ENCODE data around the gene CTXN2. TPM values are rescaled to one million over a fixed set of nuclear protein-coding genes. Genes with fewer than 3 reads are reported as not detected.

Gene CTXN2
- total RNA-seq = not detected

DNA sequence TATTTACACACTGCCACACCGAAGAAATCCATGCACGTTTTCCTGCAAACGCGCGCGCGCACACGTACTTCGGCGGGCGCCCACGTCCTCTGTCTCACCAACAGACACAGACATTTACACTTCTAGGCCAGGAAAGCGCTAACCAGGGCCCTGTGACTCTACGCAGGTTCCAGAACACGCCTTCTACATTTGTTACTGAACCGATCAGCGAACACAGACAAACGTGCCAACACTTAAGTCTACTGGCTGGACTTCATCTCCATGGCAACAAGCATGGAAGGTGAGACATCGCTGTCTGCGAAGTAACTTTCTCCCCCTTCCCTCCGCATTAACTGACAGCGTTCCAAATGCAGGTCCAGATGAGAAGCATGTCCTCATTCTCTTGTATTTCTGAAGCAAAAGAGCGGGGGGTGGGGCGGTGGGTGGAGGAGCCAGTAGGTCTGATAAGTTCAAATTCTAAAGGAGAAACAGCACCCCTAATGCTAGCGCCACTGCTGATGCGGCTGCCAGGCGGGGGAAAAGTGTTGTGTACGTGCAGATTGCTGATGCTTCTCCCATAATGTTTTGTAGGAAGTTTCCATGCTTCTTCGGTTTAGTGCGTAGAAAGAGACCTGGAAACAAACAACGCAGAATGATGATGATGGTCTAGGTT is at the start of gene CTXN2:
CTXN2 (plus strand) TSS at position 92 of the 652 bp plus-strand sequence. CDS start 9,636 bp downstream, outside the sequence.
- TF ChIP-seq, protein P1, sequence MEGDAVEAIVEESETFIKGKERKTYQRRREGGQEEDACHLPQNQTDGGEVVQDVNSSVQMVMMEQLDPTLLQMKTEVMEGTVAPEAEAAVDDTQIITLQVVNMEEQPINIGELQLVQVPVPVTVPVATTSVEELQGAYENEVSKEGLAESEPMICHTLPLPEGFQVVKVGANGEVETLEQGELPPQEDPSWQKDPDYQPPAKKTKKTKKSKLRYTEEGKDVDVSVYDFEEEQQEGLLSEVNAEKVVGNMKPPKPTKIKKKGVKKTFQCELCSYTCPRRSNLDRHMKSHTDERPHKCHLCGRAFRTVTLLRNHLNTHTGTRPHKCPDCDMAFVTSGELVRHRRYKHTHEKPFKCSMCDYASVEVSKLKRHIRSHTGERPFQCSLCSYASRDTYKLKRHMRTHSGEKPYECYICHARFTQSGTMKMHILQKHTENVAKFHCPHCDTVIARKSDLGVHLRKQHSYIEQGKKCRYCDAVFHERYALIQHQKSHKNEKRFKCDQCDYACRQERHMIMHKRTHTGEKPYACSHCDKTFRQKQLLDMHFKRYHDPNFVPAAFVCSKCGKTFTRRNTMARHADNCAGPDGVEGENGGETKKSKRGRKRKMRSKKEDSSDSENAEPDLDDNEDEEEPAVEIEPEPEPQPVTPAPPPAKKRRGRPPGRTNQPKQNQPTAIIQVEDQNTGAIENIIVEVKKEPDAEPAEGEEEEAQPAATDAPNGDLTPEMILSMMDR (IDR thresholded peaks at IDR 0.05; ENCODE audit: low read depth) = no peak

DNA sequence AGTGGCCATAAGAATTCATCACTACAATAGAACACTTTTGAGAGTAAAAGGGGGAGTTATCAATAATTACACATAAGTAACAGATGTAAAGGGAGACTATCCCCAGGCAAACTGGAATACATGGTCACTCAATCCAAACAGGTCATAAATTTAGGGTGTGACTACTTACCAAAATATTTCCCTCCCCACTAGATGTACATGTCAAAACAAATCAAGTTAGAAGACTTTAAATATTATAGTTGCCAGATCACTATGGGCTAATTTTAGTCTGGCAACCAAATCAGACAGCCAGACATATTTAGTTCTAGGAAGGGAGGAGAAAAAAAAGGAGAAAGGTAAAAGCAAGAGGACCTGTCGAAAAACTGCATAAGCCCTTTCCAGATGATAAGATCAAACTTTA is 47.6 kb upstream of the CTXN2 start:
- TF ChIP-seq, protein P1 (IDR thresholded peaks at IDR 0.05; ENCODE audit: low read depth) = no peak

DNA sequence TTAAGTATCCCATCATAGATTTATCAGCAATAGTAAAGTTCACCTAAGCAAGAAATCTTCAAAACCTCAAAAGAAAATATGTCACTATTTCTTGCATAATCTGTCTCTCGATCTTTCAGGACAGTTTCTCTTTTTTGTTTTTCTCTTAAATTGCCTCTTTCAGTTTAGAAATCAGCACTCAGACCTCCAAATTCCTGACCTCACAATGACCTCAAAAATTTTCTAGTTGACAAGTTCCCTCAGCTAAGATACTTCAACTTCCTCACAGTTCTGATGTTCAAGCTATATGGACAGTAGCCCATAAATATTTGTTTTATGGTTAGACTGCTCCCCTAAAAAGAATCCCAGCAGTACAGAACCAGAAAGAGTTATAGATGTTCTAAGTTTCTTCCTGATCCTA is 46.6 kb upstream of the CTXN2 start:
- TF ChIP-seq, protein P1 (IDR thresholded peaks at IDR 0.05; ENCODE audit: low read depth) = no peak

DNA sequence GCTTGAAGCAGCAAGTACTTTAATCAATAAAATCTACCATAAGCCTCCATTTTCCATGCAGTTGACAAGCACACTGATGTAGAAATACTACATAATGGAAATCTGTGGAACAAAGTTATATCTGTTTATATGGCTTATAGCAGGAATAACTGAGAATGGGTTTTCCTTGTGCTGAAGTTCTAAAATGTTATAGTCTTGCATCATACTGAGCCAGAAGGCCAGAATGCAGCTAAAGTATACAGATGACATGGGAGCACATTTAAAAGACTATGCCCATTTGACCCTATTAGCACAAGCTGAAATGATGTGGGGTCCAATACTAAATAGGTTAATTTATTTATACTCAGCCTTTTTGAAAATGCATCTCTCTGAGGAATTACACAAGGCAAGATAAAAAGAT is 45.5 kb upstream of the CTXN2 start:
- TF ChIP-seq, protein P1 (IDR thresholded peaks at IDR 0.05; ENCODE audit: low read depth) = no peak

DNA sequence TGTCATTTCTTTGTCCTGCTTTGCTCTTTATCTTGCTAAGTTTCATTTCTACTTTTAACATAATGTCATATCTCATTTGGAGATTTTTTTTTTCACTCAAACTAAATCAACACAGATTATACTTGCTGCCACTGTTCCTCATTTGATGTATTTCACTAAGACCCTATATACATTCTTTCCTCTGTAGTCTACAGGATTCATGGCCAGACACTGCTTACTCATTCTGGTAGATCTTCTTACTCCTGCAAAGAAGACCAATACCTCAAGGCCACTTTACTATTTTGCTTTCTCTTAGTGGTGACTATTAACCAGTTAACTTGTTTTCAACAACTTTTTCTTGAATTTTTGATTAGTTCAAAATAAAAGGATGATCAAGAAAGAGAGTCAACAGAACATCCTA is 44.1 kb upstream of the CTXN2 start:
- TF ChIP-seq, protein P1 (IDR thresholded peaks at IDR 0.05; ENCODE audit: low read depth) = no peak

DNA sequence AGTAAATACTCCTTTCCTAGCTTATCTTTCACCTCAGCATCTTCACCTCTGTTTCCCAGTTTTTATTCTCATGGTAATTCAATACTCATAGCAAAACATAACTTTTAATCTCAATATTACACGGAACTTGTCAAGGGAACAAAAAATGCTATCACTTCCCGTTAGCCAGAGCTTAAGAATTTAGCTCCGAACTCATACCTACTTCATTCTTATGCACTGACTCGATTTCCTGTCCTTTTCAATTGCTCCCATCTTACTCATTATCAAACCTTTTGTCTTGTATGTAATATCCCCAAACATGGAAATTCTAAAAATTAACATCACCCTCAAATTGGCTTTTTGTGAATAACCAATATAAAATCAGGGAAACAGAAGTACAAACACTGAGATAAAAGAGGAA is 41.6 kb upstream of the CTXN2 start:
- TF ChIP-seq, protein P1 (IDR thresholded peaks at IDR 0.05; ENCODE audit: low read depth) = no peak

DNA sequence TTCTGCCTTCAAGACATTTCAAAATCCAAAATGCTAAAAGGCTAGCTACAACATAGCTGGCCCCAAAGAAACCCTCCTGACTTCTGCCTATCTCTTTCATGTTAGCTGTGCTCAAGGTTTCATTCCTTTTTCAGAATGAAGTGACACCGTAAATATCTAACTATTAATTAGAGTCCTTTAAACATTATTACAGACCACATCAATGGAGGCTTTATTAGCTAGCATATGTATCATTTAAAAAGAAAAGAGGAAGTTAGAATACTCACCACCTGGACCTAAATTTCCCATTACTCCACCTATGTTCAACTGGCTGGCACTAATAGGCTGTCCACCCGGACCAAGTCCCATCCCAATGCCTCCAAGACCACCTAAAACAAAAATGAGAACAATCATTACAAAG is 37.9 kb upstream of the CTXN2 start:
- TF ChIP-seq, protein P1 (IDR thresholded peaks at IDR 0.05; ENCODE audit: low read depth) = no peak
